HepG2 (cell line): ENCODE data around the gene HPCAL1. TPM values are rescaled to one million over a fixed set of nuclear protein-coding genes. Genes with fewer than 3 reads are reported as not detected.

Experiments used
- CHCHD3 ChIP-seq: sonication (generic); formaldehyde crosslinking; IDR thresholded peaks from 2 replicates; pipeline ENCODE4 v1.8.0; 2022; ENCODE audit warnings: mild to moderate bottlenecking, missing genetic modification reagents, moderate library complexity
- MAFF ChIP-seq: IDR thresholded peaks from 2 replicates; pipeline ENCODE4 v1.6.1; 2011; ENCODE audit warnings: low read depth, low read length, improper control_type of control experiment
- RFXAP ChIP-seq: sonication (generic); formaldehyde crosslinking; IDR thresholded peaks from 2 replicates; pipeline ENCODE4 v1.4.0; 2020; ENCODE audit warnings: missing genetic modification reagents, borderline replicate concordance
- SMAD1 ChIP-seq: sonication (generic); formaldehyde crosslinking; IDR thresholded peaks from 2 replicates; pipeline ENCODE4 v1.4.0; 2020; ENCODE audit warnings: missing genetic modification reagents, low read depth, mild to moderate bottlenecking, borderline replicate concordance
- SNAPC2 ChIP-seq: sonication (generic); formaldehyde crosslinking; IDR thresholded peaks from 2 replicates; pipeline ENCODE4 v1.8.1; 2022; ENCODE audit warnings: mild to moderate bottlenecking, missing genetic modification reagents
- TBL1XR1 ChIP-seq: fragments of 150-350 bp; IDR thresholded peaks from 2 replicates; pipeline ENCODE4 v1.6.1; 2014; ENCODE audit warnings: borderline replicate concordance, low read length; ENCODE audit not compliant: partially characterized antibody
- ZBTB1 ChIP-seq: sonication (generic); formaldehyde crosslinking; IDR thresholded peaks from 2 replicates; pipeline ENCODE4 v1.4.0; 2020; ENCODE audit warnings: missing genetic modification reagents, borderline replicate concordance
- ZBTB20 ChIP-seq: sonication (generic); formaldehyde crosslinking; IDR thresholded peaks from 2 replicates; pipeline ENCODE4 v1.8.1; 2023; ENCODE audit warnings: missing genetic modification reagents, low read depth, mild to moderate bottlenecking, borderline replicate concordance
- ZHX2 ChIP-seq, 2 experiments: sonication (generic) in 1 of 2; formaldehyde crosslinking in 1 of 2; IDR thresholded peaks; 2 replicates each; pipeline versions ENCODE4 v1.6.1 to v1.9.0; 2014 to 2022; ENCODE audit warnings: antibody characterized with exemption in 1 of 2, borderline replicate concordance in 1 of 2, inconsistent platforms in 1 of 2, low read depth in 1 of 2, missing genetic modification reagents in 1 of 2
- ZNF768 ChIP-seq: sonication (generic); formaldehyde crosslinking; IDR thresholded peaks from 2 replicates; pipeline ENCODE4 v1.4.0; 2020; ENCODE audit warnings: missing genetic modification reagents
- polyA plus RNA-seq, 8 experiments: library from polyadenylated mRNA; depleted of rRNA in 3 of 8; stranded (reverse) in 7 of 8; unstranded in 1 of 8; fragments of >200 nt; fragmentation: Illumina TruSeq in 4 of 8; extraction: Trizol in 4 of 8; gene quantifications; 2 replicates each; pipeline versions ENCODE4 v1.2.1 to v1.2.3, GENCODE V29; 2011 to 2016; ENCODE audit warnings: low read depth in 4 of 8, missing spikeins in 1 of 8, mixed read lengths in 1 of 8; ENCODE audit not compliant: insufficient read depth in 1 of 8
- total RNA-seq, 5 experiments: library from RNA; depleted of rRNA; stranded (reverse); fragments of >200 nt; fragmentation: Illumina TruSeq; extraction: Trizol; gene quantifications; 2 replicates each; pipeline ENCODE4 v1.2.3, GENCODE V29; 2016; ENCODE audit warnings: low read depth in 1 of 5
- TF ChIP-seq, protein P1 (sequence below): sonication (generic); formaldehyde crosslinking; IDR thresholded peaks from 2 replicates; pipeline ENCODE4 v1.4.0; 2020; ENCODE audit warnings: mild to moderate bottlenecking, missing genetic modification reagents
- TF ChIP-seq, protein P2 (sequence below): sonication (generic); formaldehyde crosslinking; IDR thresholded peaks from 2 replicates; pipeline ENCODE4 v1.5.0; 2020; ENCODE audit warnings: missing genetic modification reagents
- TF ChIP-seq, protein P3 (sequence below): sonication (generic); formaldehyde crosslinking; IDR thresholded peaks from 2 replicates; pipeline ENCODE4 v1.4.0; 2020; ENCODE audit warnings: mild to moderate bottlenecking, missing genetic modification reagents, borderline replicate concordance

The HPCAL1 gene
- total and polyA plus RNA-seq, 2 of the 13 experiments (the other 11 are each of a cell fraction or from before 2014, with no cell fraction given), result 29.5 to 29.9 TPM

DNA sequence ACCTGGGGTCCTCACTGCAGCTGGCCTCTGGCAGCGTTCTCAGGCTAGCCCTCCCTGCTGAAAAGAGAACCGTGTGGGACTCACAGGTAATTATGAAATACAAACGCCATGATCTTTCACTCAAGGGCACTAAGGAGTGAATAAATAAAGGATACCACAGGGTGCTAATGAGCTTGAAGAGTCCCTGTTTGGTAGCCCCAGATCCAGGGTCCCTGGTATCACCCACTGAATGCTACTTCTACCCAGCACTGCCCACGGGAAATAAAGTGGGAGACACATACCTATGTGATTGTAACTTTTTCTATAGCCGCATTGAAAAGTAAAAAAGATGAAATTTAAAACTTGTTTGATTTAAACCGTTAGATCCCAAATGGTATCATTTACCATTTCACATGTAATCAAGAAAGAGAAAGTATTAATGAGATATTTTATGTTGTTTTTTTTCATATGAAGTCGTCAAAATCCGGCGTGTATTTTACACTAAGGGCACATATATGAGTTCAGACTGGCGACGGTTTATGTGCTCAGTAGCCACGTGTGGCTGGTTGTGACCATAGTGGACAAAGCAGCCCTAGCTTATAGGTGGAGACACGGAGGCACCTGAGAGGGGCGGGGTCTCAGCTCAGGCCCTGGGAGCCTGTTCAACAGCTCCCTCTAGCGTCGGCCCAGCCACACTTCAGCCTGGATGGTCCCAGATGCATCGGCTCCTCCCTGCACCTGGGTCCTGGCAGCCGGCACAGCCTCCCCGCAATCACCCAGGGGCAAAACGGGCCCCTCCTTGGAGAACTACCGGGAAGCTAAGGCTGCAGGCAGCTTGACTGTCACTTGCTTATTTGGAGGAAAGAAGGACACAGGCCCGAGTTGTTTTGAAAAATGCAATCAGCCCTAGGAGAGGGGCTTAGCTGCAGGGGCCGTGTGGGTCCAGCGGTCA, 106.2 kb downstream of the HPCAL1 start (continued):
- no peak for TF ChIP-seq TBL1XR1
- TF ChIP-seq ZHX2 (IDR thresholded peaks at IDR 0.05; ENCODE audit: low read depth), result 0 out of 2 replicates have a peak, but pooled peaks have one; percentile 61
- no peak for TF ChIP-seq ZHX2 (CRISPR knock-in tag; IDR thresholded peaks at IDR 0.05; ENCODE audit: borderline replicate concordance)
- TF ChIP-seq RFXAP (CRISPR knock-in tag), result peak; percentile 25; the same call in 1 of the 2 replicates
- peak; percentile 52; the same call in 1 of the 2 replicates for TF ChIP-seq ZNF768
- TF ChIP-seq SNAPC2 (CRISPR knock-in tag), result peak; percentile 83; the same call in 1 of the 2 replicates
- no peak for TF ChIP-seq MAFF
- 0 out of 2 replicates have a peak, but pooled peaks have one; percentile 11 for TF ChIP-seq ZBTB20 (CRISPR knock-in tag)
- TF ChIP-seq ZBTB1 (CRISPR knock-in tag), result no peak
- TF ChIP-seq, protein P1, sequence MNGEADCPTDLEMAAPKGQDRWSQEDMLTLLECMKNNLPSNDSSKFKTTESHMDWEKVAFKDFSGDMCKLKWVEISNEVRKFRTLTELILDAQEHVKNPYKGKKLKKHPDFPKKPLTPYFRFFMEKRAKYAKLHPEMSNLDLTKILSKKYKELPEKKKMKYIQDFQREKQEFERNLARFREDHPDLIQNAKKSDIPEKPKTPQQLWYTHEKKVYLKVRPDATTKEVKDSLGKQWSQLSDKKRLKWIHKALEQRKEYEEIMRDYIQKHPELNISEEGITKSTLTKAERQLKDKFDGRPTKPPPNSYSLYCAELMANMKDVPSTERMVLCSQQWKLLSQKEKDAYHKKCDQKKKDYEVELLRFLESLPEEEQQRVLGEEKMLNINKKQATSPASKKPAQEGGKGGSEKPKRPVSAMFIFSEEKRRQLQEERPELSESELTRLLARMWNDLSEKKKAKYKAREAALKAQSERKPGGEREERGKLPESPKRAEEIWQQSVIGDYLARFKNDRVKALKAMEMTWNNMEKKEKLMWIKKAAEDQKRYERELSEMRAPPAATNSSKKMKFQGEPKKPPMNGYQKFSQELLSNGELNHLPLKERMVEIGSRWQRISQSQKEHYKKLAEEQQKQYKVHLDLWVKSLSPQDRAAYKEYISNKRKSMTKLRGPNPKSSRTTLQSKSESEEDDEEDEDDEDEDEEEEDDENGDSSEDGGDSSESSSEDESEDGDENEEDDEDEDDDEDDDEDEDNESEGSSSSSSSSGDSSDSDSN (CRISPR knock-in tag), result peak; percentile 43; the same call in 1 of the 2 replicates
- no peak for TF ChIP-seq CHCHD3 (CRISPR knock-in tag)
- TF ChIP-seq, protein P2, sequence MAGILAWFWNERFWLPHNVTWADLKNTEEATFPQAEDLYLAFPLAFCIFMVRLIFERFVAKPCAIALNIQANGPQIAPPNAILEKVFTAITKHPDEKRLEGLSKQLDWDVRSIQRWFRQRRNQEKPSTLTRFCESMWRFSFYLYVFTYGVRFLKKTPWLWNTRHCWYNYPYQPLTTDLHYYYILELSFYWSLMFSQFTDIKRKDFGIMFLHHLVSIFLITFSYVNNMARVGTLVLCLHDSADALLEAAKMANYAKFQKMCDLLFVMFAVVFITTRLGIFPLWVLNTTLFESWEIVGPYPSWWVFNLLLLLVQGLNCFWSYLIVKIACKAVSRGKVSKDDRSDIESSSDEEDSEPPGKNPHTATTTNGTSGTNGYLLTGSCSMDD (CRISPR knock-in tag), result no peak
- TF ChIP-seq, protein P3, sequence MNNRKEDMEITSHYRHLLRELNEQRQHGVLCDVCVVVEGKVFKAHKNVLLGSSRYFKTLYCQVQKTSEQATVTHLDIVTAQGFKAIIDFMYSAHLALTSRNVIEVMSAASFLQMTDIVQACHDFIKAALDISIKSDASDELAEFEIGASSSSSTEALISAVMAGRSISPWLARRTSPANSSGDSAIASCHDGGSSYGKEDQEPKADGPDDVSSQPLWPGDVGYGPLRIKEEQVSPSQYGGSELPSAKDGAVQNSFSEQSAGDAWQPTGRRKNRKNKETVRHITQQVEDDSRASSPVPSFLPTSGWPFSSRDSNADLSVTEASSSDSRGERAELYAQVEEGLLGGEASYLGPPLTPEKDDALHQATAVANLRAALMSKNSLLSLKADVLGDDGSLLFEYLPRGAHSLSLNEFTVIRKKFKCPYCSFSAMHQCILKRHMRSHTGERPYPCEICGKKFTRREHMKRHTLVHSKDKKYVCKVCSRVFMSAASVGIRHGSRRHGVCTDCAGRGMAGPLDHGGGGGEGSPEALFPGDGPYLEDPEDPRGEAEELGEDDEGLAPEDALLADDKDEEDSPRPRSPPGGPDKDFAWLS, result no peak
- peak; percentile 69; the same call in 1 of the 2 replicates for TF ChIP-seq SMAD1 (CRISPR knock-in tag)
